Measurements from ENCODE around the gene EPHA1.

EPHA1 gene

DNA sequence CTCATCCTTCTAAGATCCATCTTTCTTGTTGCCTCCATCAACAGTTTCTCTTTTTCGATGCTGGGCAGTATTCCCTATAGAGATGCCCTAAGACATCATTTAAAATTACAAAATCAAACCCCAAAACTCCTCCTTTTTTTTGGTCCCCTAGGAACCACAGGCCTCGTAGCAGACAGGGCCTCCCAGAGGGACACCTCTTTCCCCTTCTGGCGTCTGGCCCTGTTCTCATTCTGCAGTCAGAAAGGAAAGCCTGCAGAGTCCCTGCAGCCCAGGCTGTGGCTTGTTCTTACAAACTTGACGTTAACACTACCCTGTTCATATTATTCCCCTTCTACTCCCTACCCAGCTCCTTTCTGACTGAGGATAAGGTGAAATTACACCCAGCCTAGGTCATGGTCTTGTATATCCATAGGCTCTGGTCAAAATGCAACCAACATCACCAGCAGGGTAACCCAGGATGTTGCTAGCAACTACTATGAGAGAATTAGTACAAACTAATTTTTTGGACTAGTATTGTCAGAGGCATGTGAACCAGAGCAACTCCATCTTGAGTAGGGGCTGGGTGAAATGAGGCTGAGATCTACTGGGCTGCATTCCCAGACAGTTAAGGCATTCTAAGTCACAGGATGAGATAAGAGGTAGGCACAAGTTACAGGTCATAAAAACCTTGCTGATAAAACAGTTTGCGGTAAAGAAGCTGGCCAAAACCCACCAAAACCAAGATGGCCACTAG is 3.5 kb upstream of the EPHA1 start:
- TF ChIP-seq, protein P1, sequence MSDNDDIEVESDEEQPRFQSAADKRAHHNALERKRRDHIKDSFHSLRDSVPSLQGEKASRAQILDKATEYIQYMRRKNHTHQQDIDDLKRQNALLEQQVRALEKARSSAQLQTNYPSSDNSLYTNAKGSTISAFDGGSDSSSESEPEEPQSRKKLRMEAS (IDR thresholded peaks at IDR 0.05) = no peak
- TF ChIP-seq TEAD4 (IDR thresholded peaks at IDR 0.05) (no peak), REST (IDR thresholded peaks at IDR 0.05; ENCODE audit: low read depth) (no peak), TCF12 (IDR thresholded peaks at IDR 0.05; ENCODE audit: low read depth) (no peak), FOXM1 (IDR thresholded peaks at IDR 0.05; ENCODE audit: borderline replicate concordance, low read depth) (no peak), YY1 (IDR thresholded peaks at IDR 0.05; ENCODE audit: low read depth) (no peak)

DNA sequence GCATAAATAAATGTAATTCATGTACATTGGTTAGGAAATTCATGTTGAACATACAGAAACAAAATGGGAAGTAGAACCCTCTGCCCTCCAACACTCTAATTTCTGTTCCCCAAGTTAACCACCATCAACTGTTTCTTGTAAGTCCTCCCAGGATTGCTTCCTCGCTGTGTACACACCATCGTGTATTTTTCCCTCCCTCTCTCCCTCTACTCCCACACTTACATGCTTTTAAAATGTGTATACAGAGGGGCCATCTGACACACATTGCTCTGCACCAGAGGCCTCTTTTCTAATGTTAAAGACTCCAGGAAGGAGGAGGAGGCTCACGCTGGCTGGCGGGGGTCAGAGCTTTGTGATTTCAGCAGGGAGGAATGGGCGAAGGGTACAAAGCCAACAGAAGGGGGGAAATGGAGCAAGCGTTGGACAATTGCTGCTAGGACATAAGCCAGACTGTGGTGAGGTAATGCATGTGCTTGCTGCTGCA is 1.9 kb upstream of the EPHA1 start:
- TF ChIP-seq YY1 (IDR thresholded peaks at IDR 0.05; ENCODE audit: low read depth) (no peak), ZBTB7A (IDR thresholded peaks at IDR 0.05; ENCODE audit: low read depth) (no peak), TAF1 (IDR thresholded peaks at IDR 0.05; ENCODE audit: low read depth) (no peak), TEAD4 (IDR thresholded peaks at IDR 0.05) (no peak), CREB1 (IDR thresholded peaks at IDR 0.05; ENCODE audit: low read depth) (no peak), CEBPB (IDR thresholded peaks at IDR 0.05) (no peak), FOXM1 (IDR thresholded peaks at IDR 0.05; ENCODE audit: borderline replicate concordance, low read depth) (no peak), NFIC (IDR thresholded peaks at IDR 0.05) (no peak), TCF12 (IDR thresholded peaks at IDR 0.05; ENCODE audit: low read depth) (no peak), EGR1 (IDR thresholded peaks at IDR 0.05) (no peak), EP300 (IDR thresholded peaks at IDR 0.05; ENCODE audit: borderline replicate concordance) (no peak), REST (IDR thresholded peaks at IDR 0.05; ENCODE audit: low read depth) (no peak), RAD21 (IDR thresholded peaks at IDR 0.05; ENCODE audit: low read depth) (no peak)
- TF ChIP-seq, protein P1 (IDR thresholded peaks at IDR 0.05) = no peak

DNA sequence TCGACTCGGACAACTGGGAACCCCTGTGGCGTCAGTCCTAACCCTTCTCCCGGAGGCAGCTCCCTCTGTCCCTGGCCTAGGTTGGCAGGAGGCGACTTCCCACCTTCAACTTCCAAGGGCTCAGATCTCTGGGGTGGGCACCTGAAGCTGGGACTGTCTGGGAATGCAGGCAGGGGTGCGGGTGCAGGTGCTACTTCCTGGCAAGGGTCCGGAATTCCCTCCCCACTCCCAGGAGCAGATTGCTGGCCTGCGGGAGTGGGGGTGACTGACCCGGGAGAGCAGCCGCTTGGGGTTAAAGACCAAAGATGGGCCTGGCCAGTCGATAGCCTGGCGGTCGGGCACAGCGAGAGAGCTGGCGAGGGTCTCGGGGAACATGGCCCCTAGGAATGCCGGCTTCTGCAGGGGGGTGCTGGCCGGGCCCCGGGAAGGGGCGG is 387 bp downstream of the EPHA1 start:
- TF ChIP-seq YY1 (IDR thresholded peaks at IDR 0.05; ENCODE audit: low read depth) (no peak), NFIC (IDR thresholded peaks at IDR 0.05) (no peak), TAF1 (IDR thresholded peaks at IDR 0.05; ENCODE audit: low read depth) (no peak), RAD21 (IDR thresholded peaks at IDR 0.05; ENCODE audit: low read depth) (no peak), EP300 (IDR thresholded peaks at IDR 0.05; ENCODE audit: borderline replicate concordance) (no peak), ZBTB7A (IDR thresholded peaks at IDR 0.05; ENCODE audit: low read depth) (no peak), CEBPB (IDR thresholded peaks at IDR 0.05) (no peak), TCF12 (IDR thresholded peaks at IDR 0.05; ENCODE audit: low read depth) (no peak)
- TF ChIP-seq, protein P2, sequence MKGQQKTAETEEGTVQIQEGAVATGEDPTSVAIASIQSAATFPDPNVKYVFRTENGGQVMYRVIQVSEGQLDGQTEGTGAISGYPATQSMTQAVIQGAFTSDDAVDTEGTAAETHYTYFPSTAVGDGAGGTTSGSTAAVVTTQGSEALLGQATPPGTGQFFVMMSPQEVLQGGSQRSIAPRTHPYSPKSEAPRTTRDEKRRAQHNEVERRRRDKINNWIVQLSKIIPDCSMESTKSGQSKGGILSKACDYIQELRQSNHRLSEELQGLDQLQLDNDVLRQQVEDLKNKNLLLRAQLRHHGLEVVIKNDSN (IDR thresholded peaks at IDR 0.05) = no peak
- TF ChIP-seq, protein P1 (IDR thresholded peaks at IDR 0.05) = no peak

GRCh38 chr7:143407287-143408251 is 1.1 kb downstream of the EPHA1 start:
- TF ChIP-seq NFIC (IDR thresholded peaks at IDR 0.05) (no peak), FOXM1 (IDR thresholded peaks at IDR 0.05; ENCODE audit: borderline replicate concordance, low read depth) (no peak), TCF12 (IDR thresholded peaks at IDR 0.05; ENCODE audit: low read depth) (no peak), TEAD4 (IDR thresholded peaks at IDR 0.05) (no peak), CEBPB (IDR thresholded peaks at IDR 0.05) (no peak), EP300 (IDR thresholded peaks at IDR 0.05; ENCODE audit: borderline replicate concordance) (no peak), EGR1 (IDR thresholded peaks at IDR 0.05) (no peak), REST (IDR thresholded peaks at IDR 0.05; ENCODE audit: low read depth) (no peak), YY1 (IDR thresholded peaks at IDR 0.05; ENCODE audit: low read depth) (no peak), CREB1 (IDR thresholded peaks at IDR 0.05; ENCODE audit: low read depth) (no peak), TAF1 (IDR thresholded peaks at IDR 0.05; ENCODE audit: low read depth) (no peak), ZBTB7A (IDR thresholded peaks at IDR 0.05; ENCODE audit: low read depth) (no peak), RAD21 (IDR thresholded peaks at IDR 0.05; ENCODE audit: low read depth) (no peak)
- TF ChIP-seq, protein P2 (IDR thresholded peaks at IDR 0.05) = no peak
- TF ChIP-seq, protein P1 (IDR thresholded peaks at IDR 0.05) = no peak

All from Ishikawa (cell line).